Measurements from ENCODE around the gene GMEB2. TPM values are rescaled to one million over a fixed set of nuclear protein-coding genes. Genes with fewer than 3 reads are reported as not detected.
"Not testable (repeated sequence)": the region's sequence is repeated elsewhere in the genome, so short reads cannot be mapped to it uniquely, and the experiment has no call there.

Gene GMEB2
- total RNA-seq, 2 experiments from 2014 or later = 20.5 to 21.6 TPM

GRCh38 chr20:63563225-63563935 lies 63.5 kb downstream of the GMEB2 start:
- no peaks in the 10 kb centered on the region for H3K9me3 Mint-ChIP-seq
- POLR2A ChIA-PET = no interaction called here
- H3K27me3 Mint-ChIP-seq = no peaks in the 10 kb centered on the region
- ATAC-seq (ENCODE audit: low read depth) (no peak), DNase-seq (no peak)
- H3K36me3 Mint-ChIP-seq = peaks cover 14% of the 10 kb centered on the region
- H3K4me1 Mint-ChIP-seq = peaks cover 11% of the 10 kb centered on the region
- H3K27ac Mint-ChIP-seq = no peak overlapping the region
- H3K4me3 Mint-ChIP-seq = no peak overlapping the region

- DNase-seq = no peak
- Mint-ChIP-seq H3K4me3 (no peak overlapping the region), H3K9me3 (no peaks in the 10 kb centered on the region), H3K4me1 (peaks cover 5% of the 10 kb centered on the region), H3K36me3 (peaks cover 11% of the 10 kb centered on the region), H3K27me3 (no peaks in the 10 kb centered on the region), H3K27ac (no peak overlapping the region)
- no peak for ATAC-seq (ENCODE audit: low read depth)
- POLR2A ChIA-PET = no interaction called here
These were observed 64.3 kb downstream of the GMEB2 start for GRCh38 chr20:63562461-63563224.

- ATAC-seq (ENCODE audit: low read depth) = no peak
- DNase-seq = no peak
- no peaks in the 10 kb centered on the region for H3K27me3 Mint-ChIP-seq
- H3K9me3 Mint-ChIP-seq = no peaks in the 10 kb centered on the region
- H3K4me1 Mint-ChIP-seq = no peaks in the 10 kb centered on the region
- H3K4me3 Mint-ChIP-seq = no peak overlapping the region
- no peak overlapping the region for H3K27ac Mint-ChIP-seq
- POLR2A ChIA-PET = no interaction called here
- H3K36me3 Mint-ChIP-seq = peaks cover 11% of the 10 kb centered on the region
These were observed 65.1 kb downstream of the GMEB2 start for GRCh38 chr20:63561624-63562396.

GRCh38 chr20:63560856-63561609 lies 65.9 kb downstream of the GMEB2 start:
- Mint-ChIP-seq H3K36me3 (peaks cover 11% of the 10 kb centered on the region), H3K4me3 (no peak overlapping the region), H3K27ac (no peak overlapping the region), H3K4me1 (no peaks in the 10 kb centered on the region), H3K27me3 (no peaks in the 10 kb centered on the region), H3K9me3 (no peaks in the 10 kb centered on the region)
- DNase-seq = no peak
- POLR2A ChIA-PET = no interaction called here
- no peak for ATAC-seq (ENCODE audit: low read depth)

GRCh38 chr20:63560333-63560805 lies 66.5 kb downstream of the GMEB2 start:
- Mint-ChIP-seq H3K36me3 (peaks cover 8% of the 10 kb centered on the region), H3K4me1 (no peaks in the 10 kb centered on the region), H3K27me3 (no peaks in the 10 kb centered on the region), H3K9me3 (no peaks in the 10 kb centered on the region), H3K27ac (no peak overlapping the region), H3K4me3 (no peak overlapping the region)
- POLR2A ChIA-PET = no interaction called here
- DNase-seq (no peak), ATAC-seq (ENCODE audit: low read depth) (no peak)

- H3K27ac Mint-ChIP-seq; DNase-seq; H3K9me3 Mint-ChIP-seq; ATAC-seq (ENCODE audit: low read depth); H3K36me3 Mint-ChIP-seq; H3K4me1 Mint-ChIP-seq; POLR2A ChIA-PET; H3K4me3 Mint-ChIP-seq; H3K27me3 Mint-ChIP-seq: not testable (repeated sequence)
These were observed 67.2 kb downstream of the GMEB2 start for GRCh38 chr20:63559485-63560332.

- Mint-ChIP-seq H3K36me3 (peaks cover 8% of the 10 kb centered on the region), H3K27me3 (no peaks in the 10 kb centered on the region), H3K27ac (no peak overlapping the region), H3K4me1 (no peaks in the 10 kb centered on the region), H3K9me3 (no peaks in the 10 kb centered on the region), H3K4me3 (no peak overlapping the region)
- ATAC-seq (ENCODE audit: low read depth) (no peak), DNase-seq (no peak)
- POLR2A ChIA-PET = no interaction called here
These were observed 68.0 kb downstream of the GMEB2 start for GRCh38 chr20:63558804-63559484.

- H3K27ac Mint-ChIP-seq = no peak overlapping the region
- peaks cover 6% of the 10 kb centered on the region for H3K4me1 Mint-ChIP-seq
These were observed 69.4 kb downstream of the GMEB2 start for GRCh38 chr20:63557481-63557891.

GRCh38 chr20:63556873-63557478 lies 69.9 kb downstream of the GMEB2 start:
- H3K27ac Mint-ChIP-seq = no peak overlapping the region
- H3K4me1 Mint-ChIP-seq = peaks cover 7% of the 10 kb centered on the region
- no peak overlapping the region for H3K4me3 Mint-ChIP-seq
- peaks cover 8% of the 10 kb centered on the region for H3K36me3 Mint-ChIP-seq
- POLR2A ChIA-PET = interaction anchor here (4.3 kb wide), 1 partner anchor 10 kb away, joined by 31 read pairs; no protein-coding TSS in a partner anchor
- no peaks in the 10 kb centered on the region for H3K9me3 Mint-ChIP-seq
- no peaks in the 10 kb centered on the region for H3K27me3 Mint-ChIP-seq
- ATAC-seq (ENCODE audit: low read depth) (no peak), DNase-seq (no peak)

More at GRCh38 chr20:63557481-63557891, 69.4 kb downstream of the GMEB2 start:
- no peak for DNase-seq
- Mint-ChIP-seq H3K9me3 (no peaks in the 10 kb centered on the region), H3K27me3 (no peaks in the 10 kb centered on the region), H3K4me3 (no peak overlapping the region), H3K36me3 (peaks cover 8% of the 10 kb centered on the region)
- ATAC-seq (ENCODE audit: low read depth) = no peak
- POLR2A ChIA-PET = interaction anchor here (4.3 kb wide), 1 partner anchor 9 kb away, joined by 31 read pairs; no protein-coding TSS in a partner anchor

- peaks cover 6% of the 10 kb centered on the region for H3K36me3 Mint-ChIP-seq
- no peak overlapping the region for H3K27ac Mint-ChIP-seq
- no peaks in the 10 kb centered on the region for H3K9me3 Mint-ChIP-seq
- POLR2A ChIA-PET = interaction anchor here (1.2 to 4.3 kb wide), 2 partner anchors 11 to 35 kb away, joined by 5 to 31 read pairs; no protein-coding TSS in a partner anchor
- peaks cover 6% of the 10 kb centered on the region for H3K27me3 Mint-ChIP-seq
- H3K4me1 Mint-ChIP-seq = peaks cover 7% of the 10 kb centered on the region
- no peak for DNase-seq
- no peak for ATAC-seq (ENCODE audit: low read depth)
- no peak overlapping the region for H3K4me3 Mint-ChIP-seq
These were observed 71.1 kb downstream of the GMEB2 start for GRCh38 chr20:63555661-63556381.

Data from activated naive CD8-positive, alpha-beta T cell treated with anti-CD3 and anti-CD28 coated beads, Interleukin-2, amount 10 ng/mL, durations not matched to agents 7 days and 5 days (primary cell).